Bronchial epithelial cell (primary cell): ENCODE results near the gene NDUFB10. TPM values are rescaled to one million over a fixed set of nuclear protein-coding genes. Genes with fewer than 3 reads are reported as not detected.

ENCODE experiments used
- DNase-seq: peaks from one replicate; pipeline ENCODE4 v3.0.0-alpha.2; 2010; ENCODE audit warnings: low read depth
- FAIRE-seq: peaks from 2 replicates; lab custom pipeline; 2011; peaks lifted over from hg19 to GRCh38; lab: Jason Lieb, UNC
- H3K27me3 ChIP-seq: 2 replicates; pipeline ENCODE4 v1.5.1; 2011; ENCODE audit warnings: low read length; ENCODE audit not compliant: control insufficient read depth, insufficient read depth
- H3K36me3 ChIP-seq: 2 replicates; pipeline ENCODE4 v1.5.1; 2011; ENCODE audit warnings: low read length; ENCODE audit not compliant: control insufficient read depth, insufficient read depth
- H3K4me3 ChIP-seq: 2 replicates; pipeline ENCODE4 v1.5.1; 2011; ENCODE audit warnings: mild to moderate bottlenecking, low read depth, low read length, control low read depth
- CTCF ChIP-seq: IDR thresholded peaks from 2 replicates; pipeline ENCODE4 v1.5.1; 2011; ENCODE audit warnings: mild to moderate bottlenecking, moderate library complexity, low read length, control low read depth, inconsistent platforms; ENCODE audit not compliant: insufficient read depth, severe bottlenecking
- total RNA-seq: library from RNA; depleted of rRNA; stranded (reverse); fragments of >200 nt; gene quantifications from 2 replicates; pipeline ENCODE4 v1.2.1, GENCODE V29; 2014

Gene NDUFB10
- total RNA-seq, 1 donor from 2014 or later: 115 TPM

GRCh38 chr16:1942047-1942809, 17.1 kb upstream of the NDUFB10 start:
- FAIRE-seq (no peak), DNase-seq (peak; percentile 62)
- peak overlapping the region; percentile 67 for H3K4me3 ChIP-seq
- no peaks in the 10 kb centered on the region for H3K27me3 ChIP-seq
- no peak for TF ChIP-seq CTCF
- H3K36me3 ChIP-seq: peaks cover 14% of the 10 kb centered on the region

- Histone ChIP-seq H3K27me3 (no peaks in the 10 kb centered on the region), H3K36me3 (peaks cover 14% of the 10 kb centered on the region), H3K4me3 (peak within 1 kb of the TSS; percentile 67)
- FAIRE-seq (no peak), DNase-seq (peak; percentile 89)
- TF ChIP-seq CTCF: no peak
These were observed 16.3 kb upstream of the NDUFB10 start, which contains the start of gene MSRB1 for GRCh38 chr16:1942810-1943726. Gene MSRB1 (minus strand): TSS chr16:1943199. CDS start chr16:1943156, 43 bp downstream.

- DNase-seq (no peak), FAIRE-seq (no peak)
- Histone ChIP-seq H3K36me3 (peaks cover 4% of the 10 kb centered on the region), H3K4me3 (no peak overlapping the region), H3K27me3 (no peaks in the 10 kb centered on the region)
- no peak for TF ChIP-seq CTCF
These were observed 14.6 kb upstream of the NDUFB10 start for GRCh38 chr16:1944612-1945199.

GRCh38 chr16:1945559-1946391, 13.6 kb upstream of the NDUFB10 start:
- DNase-seq: no peak
- TF ChIP-seq CTCF: no peak
- no peak for FAIRE-seq
- H3K27me3 ChIP-seq: no peaks in the 10 kb centered on the region
- no peak overlapping the region for H3K4me3 ChIP-seq
- H3K36me3 ChIP-seq: no peaks in the 10 kb centered on the region
